Activated T-cell treated with anti-CD3 and anti-CD28 coated beads for 24 hours (primary cell): Measurements from ENCODE around the gene TSPAN32.
"Not testable (repeated sequence)": the region's sequence is repeated elsewhere in the genome, so short reads cannot be mapped to it uniquely, and the experiment has no call there.

ENCODE experiments used
- DNase-seq: peaks from one replicate; pipeline ENCODE4 v3.0.0-alpha.2; 2020; ENCODE audit warnings: low read depth

The TSPAN32 gene

GRCh38 chr11:2316169-2316962, 14.6 kb downstream of the TSPAN32 start:
- DNase-seq, result no peak

GRCh38 chr11:2316963-2317244, 15.1 kb downstream of the TSPAN32 start:
- DNase-seq, result no peak

GRCh38 chr11:2317354-2318050, 15.7 kb downstream of the TSPAN32 start:
- DNase-seq, result no peak

- no peak for DNase-seq
Measured at GRCh38 chr11:2318123-2318522, 16.3 kb downstream of the TSPAN32 start.

GRCh38 chr11:2318707-2319106, 16.9 kb downstream of the TSPAN32 start:
- DNase-seq, result no peak

GRCh38 chr11:2319791-2320472, 18.1 kb downstream of the TSPAN32 start:
- no peak for DNase-seq

- DNase-seq, result no peak
Measured at GRCh38 chr11:2320568-2321310, 18.9 kb downstream of the TSPAN32 start.

- DNase-seq, result no peak
Measured at GRCh38 chr11:2321311-2321683, 19.5 kb downstream of the TSPAN32 start.

- no peak for DNase-seq
Measured at GRCh38 chr11:2325123-2325522, 23.3 kb downstream of the TSPAN32 start.

- DNase-seq, result no peak
Measured at GRCh38 chr11:2325719-2326118, 23.9 kb downstream of the TSPAN32 start.

GRCh38 chr11:2327032-2327431, 25.2 kb downstream of the TSPAN32 start:
- DNase-seq, result no peak

- DNase-seq, result no peak
Measured at GRCh38 chr11:2328021-2328420, 26.2 kb downstream of the TSPAN32 start.

GRCh38 chr11:2328656-2329354, 27.0 kb downstream of the TSPAN32 start:
- DNase-seq, result no peak

- no peak for DNase-seq
Measured at GRCh38 chr11:2329551-2329950, 27.7 kb downstream of the TSPAN32 start.

GRCh38 chr11:2330696-2331095, 28.9 kb downstream of the TSPAN32 start:
- no peak for DNase-seq

GRCh38 chr11:2331404-2331803, 29.6 kb downstream of the TSPAN32 start:
- DNase-seq, result no peak

- not testable (repeated sequence) for DNase-seq
Measured at GRCh38 chr11:2332569-2332968, 30.8 kb downstream of the TSPAN32 start.

GRCh38 chr11:2333486-2334205, 31.8 kb downstream of the TSPAN32 start:
- DNase-seq, result not testable (repeated sequence)

- not testable (repeated sequence) for DNase-seq
Measured at GRCh38 chr11:2335286-2335685, 33.5 kb downstream of the TSPAN32 start.

- DNase-seq, result not testable (repeated sequence)
Measured at GRCh38 chr11:2338760-2339159, 36.9 kb downstream of the TSPAN32 start.

GRCh38 chr11:2342557-2342956, 40.7 kb downstream of the TSPAN32 start:
- no peak for DNase-seq
